Activated CD4-positive, alpha-beta memory T cell treated with anti-CD3 and anti-CD28 coated beads, Interleukin-2, amount 10 ng/mL, durations not matched to agents 7 days and 5 days (primary cell): ENCODE measurements around the gene TDRD9. TPM values are rescaled to one million over a fixed set of nuclear protein-coding genes. Genes with fewer than 3 reads are reported as not detected.
A peak's percentile ranks its signal among the peaks of the same experiment; 100 is the strongest.

Source experiments
- CTCF ChIA-PET: fragments of 350-600 bp; sonication (Branson Sonifier 250); formaldehyde crosslinking; loops from one replicate; lab custom pipeline; 2021; ENCODE audit warnings: antibody characterized with exemption, inconsistent platforms; lab: Charles Lee
- POLR2A ChIA-PET: fragments of 350-600 bp; sonication (Branson Sonifier 250); formaldehyde crosslinking; loops from one replicate; lab custom pipeline; 2021; ENCODE audit warnings: antibody characterized with exemption; lab: Charles Lee
- DNase-seq: peaks from one replicate; pipeline ENCODE4 v3.0.0-alpha.2; 2020
- H3K27ac Mint-ChIP-seq: one replicate; pipeline ENCODE4 v1.8.0; 2021; ENCODE audit warnings: mild to moderate bottlenecking, mixed read lengths
- H3K27me3 Mint-ChIP-seq: one replicate; pipeline ENCODE4 v1.8.0; 2021; ENCODE audit warnings: mixed read lengths
- H3K36me3 Mint-ChIP-seq: one replicate; pipeline ENCODE4 v1.8.0; 2021; ENCODE audit warnings: low read depth, mixed read lengths
- H3K4me1 Mint-ChIP-seq: one replicate; pipeline ENCODE4 v1.8.0; 2021; ENCODE audit warnings: mixed read lengths
- H3K4me3 Mint-ChIP-seq: one replicate; pipeline ENCODE4 v1.8.0; 2021; ENCODE audit warnings: mild to moderate bottlenecking, mixed read lengths
- H3K9me3 Mint-ChIP-seq: one replicate; pipeline ENCODE4 v1.8.0; 2021; ENCODE audit warnings: mixed read lengths
- total RNA-seq, 2 experiments: library from RNA; stranded (reverse); gene quantifications; one replicate each; pipeline ENCODE4 v1.2.3, GENCODE V29; 2021

TDRD9 gene
- total RNA-seq, 2 experiments from 2014 or later, result 0.08 to 0.13 TPM

- no peak overlapping the region for H3K4me3 Mint-ChIP-seq
- no peaks in the 10 kb centered on the region for H3K9me3 Mint-ChIP-seq
- no peaks in the 10 kb centered on the region for H3K36me3 Mint-ChIP-seq
- no peak for DNase-seq
- ChIA-PET CTCF (no interaction called here), POLR2A (no interaction called here)
- H3K27me3 Mint-ChIP-seq, result peaks cover 37% of the 10 kb centered on the region
- no peak overlapping the region for H3K27ac Mint-ChIP-seq
- no peaks in the 10 kb centered on the region for H3K4me1 Mint-ChIP-seq
Measured at GRCh38 chr14:104062281-104062680, 134.0 kb downstream of the TDRD9 start.

GRCh38 chr14:104064003-104064402 is 135.7 kb downstream of the TDRD9 start:
- Mint-ChIP-seq H3K27me3 (peaks cover 29% of the 10 kb centered on the region), H3K27ac (no peak overlapping the region), H3K9me3 (no peaks in the 10 kb centered on the region), H3K36me3 (no peaks in the 10 kb centered on the region), H3K4me3 (no peak overlapping the region), H3K4me1 (no peaks in the 10 kb centered on the region)
- CTCF ChIA-PET, result no interaction called here
- POLR2A ChIA-PET, result no interaction called here
- no peak for DNase-seq

- ChIA-PET POLR2A (no interaction called here), CTCF (no interaction called here)
- no peak overlapping the region for H3K4me3 Mint-ChIP-seq
- H3K9me3 Mint-ChIP-seq, result no peaks in the 10 kb centered on the region
- no peaks in the 10 kb centered on the region for H3K36me3 Mint-ChIP-seq
- no peak overlapping the region for H3K27ac Mint-ChIP-seq
- no peaks in the 10 kb centered on the region for H3K4me1 Mint-ChIP-seq
- peaks cover 21% of the 10 kb centered on the region for H3K27me3 Mint-ChIP-seq
- no peak for DNase-seq
Measured at GRCh38 chr14:104066279-104066678, 138.0 kb downstream of the TDRD9 start.

- H3K4me3 Mint-ChIP-seq, result no peak overlapping the region
- ChIA-PET POLR2A (no interaction called here), CTCF (no interaction called here)
- H3K36me3 Mint-ChIP-seq, result no peaks in the 10 kb centered on the region
- H3K9me3 Mint-ChIP-seq, result no peaks in the 10 kb centered on the region
- peaks cover 20% of the 10 kb centered on the region for H3K27me3 Mint-ChIP-seq
- no peak overlapping the region for H3K27ac Mint-ChIP-seq
- DNase-seq, result no peak
- no peaks in the 10 kb centered on the region for H3K4me1 Mint-ChIP-seq
Measured at GRCh38 chr14:104066719-104067295, 138.6 kb downstream of the TDRD9 start.

- POLR2A ChIA-PET, result no interaction called here
- H3K4me3 Mint-ChIP-seq, result no peak overlapping the region
- no peak for DNase-seq
- H3K9me3 Mint-ChIP-seq, result peaks cover 13% of the 10 kb centered on the region
- CTCF ChIA-PET, result interaction anchor here (1.4 kb wide), 1 partner anchor 8 kb away, joined by 3 read pairs; no protein-coding TSS in a partner anchor
- H3K27me3 Mint-ChIP-seq, result peaks cover 6% of the 10 kb centered on the region
- no peak overlapping the region for H3K27ac Mint-ChIP-seq
- peaks cover 1% of the 10 kb centered on the region for H3K4me1 Mint-ChIP-seq
- H3K36me3 Mint-ChIP-seq, result peaks cover 11% of the 10 kb centered on the region
Measured at GRCh38 chr14:104069541-104069940, 141.3 kb downstream of the TDRD9 start.

GRCh38 chr14:104072586-104072985 is 144.3 kb downstream of the TDRD9 start:
- no peak for DNase-seq
- Mint-ChIP-seq H3K27me3 (peaks cover 1% of the 10 kb centered on the region), H3K4me3 (no peak overlapping the region), H3K36me3 (peaks cover 11% of the 10 kb centered on the region), H3K27ac (no peak overlapping the region), H3K4me1 (peaks cover 16% of the 10 kb centered on the region), H3K9me3 (peaks cover 15% of the 10 kb centered on the region)
- POLR2A ChIA-PET, result no interaction called here
- CTCF ChIA-PET, result no interaction called here

GRCh38 chr14:104073764-104074163 is 145.5 kb downstream of the TDRD9 start:
- H3K4me3 Mint-ChIP-seq, result no peak overlapping the region
- H3K27me3 Mint-ChIP-seq, result peaks cover 1% of the 10 kb centered on the region
- ChIA-PET POLR2A (no interaction called here), CTCF (no interaction called here)
- DNase-seq, result no peak
- peaks cover 15% of the 10 kb centered on the region for H3K9me3 Mint-ChIP-seq
- H3K36me3 Mint-ChIP-seq, result peaks cover 11% of the 10 kb centered on the region
- no peak overlapping the region for H3K27ac Mint-ChIP-seq
- H3K4me1 Mint-ChIP-seq, result peaks cover 26% of the 10 kb centered on the region

- peaks cover 1% of the 10 kb centered on the region for H3K27me3 Mint-ChIP-seq
- ChIA-PET CTCF (interaction anchor here (0.5 to 3.1 kb wide), 3 partner anchors 13 to 489 kb away, joined by 3 to 15 read pairs (median 3); no protein-coding TSS in a partner anchor), POLR2A (no interaction called here)
- H3K36me3 Mint-ChIP-seq, result peaks cover 11% of the 10 kb centered on the region
- peaks cover 15% of the 10 kb centered on the region for H3K9me3 Mint-ChIP-seq
- no peak overlapping the region for H3K4me3 Mint-ChIP-seq
- H3K27ac Mint-ChIP-seq, result no peak overlapping the region
- H3K4me1 Mint-ChIP-seq, result peaks cover 26% of the 10 kb centered on the region
- DNase-seq, result no peak
Measured at GRCh38 chr14:104075530-104076151, 147.4 kb downstream of the TDRD9 start.

GRCh38 chr14:104076743-104077142 is 148.5 kb downstream of the TDRD9 start:
- Mint-ChIP-seq H3K4me3 (no peak overlapping the region), H3K27me3 (peaks cover 1% of the 10 kb centered on the region), H3K9me3 (peaks cover 15% of the 10 kb centered on the region), H3K36me3 (peaks cover 11% of the 10 kb centered on the region), H3K27ac (no peak overlapping the region), H3K4me1 (peaks cover 26% of the 10 kb centered on the region)
- DNase-seq, result no peak
- ChIA-PET POLR2A (no interaction called here), CTCF (interaction anchor here (1.3 to 3.1 kb wide), 4 partner anchors 12 to 316 kb away, joined by 3 to 15 read pairs (median 4); no protein-coding TSS in a partner anchor)

- peaks cover 1% of the 10 kb centered on the region for H3K27me3 Mint-ChIP-seq
- POLR2A ChIA-PET, result no interaction called here
- H3K4me1 Mint-ChIP-seq, result peaks cover 25% of the 10 kb centered on the region
- peak overlapping the region; percentile 8 for H3K27ac Mint-ChIP-seq
- peak; percentile 89 for DNase-seq
- peak overlapping the region; percentile 31 for H3K4me3 Mint-ChIP-seq
- CTCF ChIA-PET, result interaction anchor here (0.6 to 3.1 kb wide), 24 partner anchors 9 to 486 kb away, joined by 3 to 15 read pairs (median 4); no protein-coding TSS in a partner anchor
- peaks cover 10% of the 10 kb centered on the region for H3K9me3 Mint-ChIP-seq
- H3K36me3 Mint-ChIP-seq, result peaks cover 7% of the 10 kb centered on the region
Measured at GRCh38 chr14:104078031-104078455, 149.8 kb downstream of the TDRD9 start.

- POLR2A ChIA-PET, result no interaction called here
Measured at GRCh38 chr14:104080376-104081260, 152.4 kb downstream of the TDRD9 start.

GRCh38 chr14:104081261-104081835 is 153.1 kb downstream of the TDRD9 start:
- H3K4me3 Mint-ChIP-seq, result no peak overlapping the region
- H3K27ac Mint-ChIP-seq, result no peak overlapping the region
- peaks cover 5% of the 10 kb centered on the region for H3K27me3 Mint-ChIP-seq
- ChIA-PET POLR2A (no interaction called here), CTCF (no interaction called here)
- no peaks in the 10 kb centered on the region for H3K9me3 Mint-ChIP-seq
- no peaks in the 10 kb centered on the region for H3K36me3 Mint-ChIP-seq
- DNase-seq, result peak; percentile 12
- peaks cover 23% of the 10 kb centered on the region for H3K4me1 Mint-ChIP-seq

More at GRCh38 chr14:104080376-104081260, 152.4 kb downstream of the TDRD9 start:
- Mint-ChIP-seq H3K4me3 (no peak overlapping the region), H3K27me3 (peaks cover 6% of the 10 kb centered on the region), H3K27ac (no peak overlapping the region), H3K4me1 (peaks cover 24% of the 10 kb centered on the region), H3K36me3 (no peaks in the 10 kb centered on the region), H3K9me3 (no peaks in the 10 kb centered on the region)
- CTCF ChIA-PET, result no interaction called here
- peak; percentile 12 for DNase-seq
